Bone marrow (tissue), 2 donors: ENCODE measurements around the gene MFGE8.

Experiments
- DNase-seq, 2 donors: peaks; one replicate each; lab custom pipeline; 2025; lab: John Stamatoyannopoulos, UW

MFGE8 gene

GRCh38 chr15:88874275-88874674, 38.9 kb downstream of the MFGE8 start:
- DNase-seq: no peak

DNA sequence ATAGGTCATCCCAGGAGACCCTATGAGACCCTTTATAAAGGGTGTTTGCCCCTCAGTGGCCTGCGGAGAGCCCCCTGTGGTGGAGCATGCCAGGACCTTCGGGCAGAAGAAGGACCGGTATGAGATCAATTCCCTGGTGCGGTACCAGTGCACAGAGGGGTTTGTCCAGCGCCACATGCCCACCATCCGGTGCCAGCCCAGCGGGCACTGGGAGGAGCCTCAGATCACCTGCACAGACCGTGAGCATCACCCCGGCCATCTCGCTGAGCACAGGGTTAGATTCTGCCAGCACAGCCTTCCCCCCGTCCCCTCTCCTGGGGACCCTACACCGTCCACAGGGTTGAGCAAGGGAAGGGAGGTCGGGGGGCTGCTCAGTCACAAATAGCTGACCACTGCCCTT, 39.4 kb downstream of the MFGE8 start:
- no peak for DNase-seq

- no peak for DNase-seq
Measured at GRCh38 chr15:88872706-88873105, 40.5 kb downstream of the MFGE8 start.

GRCh38 chr15:88872106-88872505, 41.1 kb downstream of the MFGE8 start:
- no peak for DNase-seq

- no peak for DNase-seq
Measured at GRCh38 chr15:88871313-88871712, 41.9 kb downstream of the MFGE8 start.

GRCh38 chr15:88866295-88866881, 46.8 kb downstream of the MFGE8 start:
- no peak for DNase-seq

DNA sequence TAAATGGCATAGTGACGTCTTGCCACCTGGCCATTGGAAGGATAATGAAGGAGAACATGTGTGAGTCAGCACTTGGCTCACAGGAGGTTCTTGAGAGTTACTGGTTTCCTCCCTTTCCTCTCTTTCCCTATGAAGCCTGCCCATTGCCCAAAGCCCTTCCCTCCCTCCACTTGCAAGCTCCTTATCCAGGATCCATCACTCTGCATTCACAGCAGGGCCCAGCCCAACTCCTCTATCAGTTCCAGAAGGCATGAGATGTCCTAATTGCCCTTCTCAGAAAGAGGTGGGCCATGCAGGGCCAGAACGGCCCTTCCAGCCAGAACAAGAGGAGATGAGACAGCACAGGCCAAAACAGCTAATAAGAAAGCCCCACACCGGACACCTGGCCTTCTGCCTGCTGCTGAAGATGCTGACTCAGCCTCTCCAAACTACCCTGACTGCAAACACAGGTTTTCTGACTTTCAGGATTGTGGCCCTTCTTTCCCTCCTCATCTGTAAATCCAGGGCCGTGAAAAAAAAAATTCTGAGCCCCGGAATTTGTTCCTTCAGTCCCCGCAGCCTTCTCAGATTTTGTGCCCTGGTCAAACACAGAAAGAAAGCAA, 47.6 kb downstream of the MFGE8 start:
- no peak for DNase-seq

DNA sequence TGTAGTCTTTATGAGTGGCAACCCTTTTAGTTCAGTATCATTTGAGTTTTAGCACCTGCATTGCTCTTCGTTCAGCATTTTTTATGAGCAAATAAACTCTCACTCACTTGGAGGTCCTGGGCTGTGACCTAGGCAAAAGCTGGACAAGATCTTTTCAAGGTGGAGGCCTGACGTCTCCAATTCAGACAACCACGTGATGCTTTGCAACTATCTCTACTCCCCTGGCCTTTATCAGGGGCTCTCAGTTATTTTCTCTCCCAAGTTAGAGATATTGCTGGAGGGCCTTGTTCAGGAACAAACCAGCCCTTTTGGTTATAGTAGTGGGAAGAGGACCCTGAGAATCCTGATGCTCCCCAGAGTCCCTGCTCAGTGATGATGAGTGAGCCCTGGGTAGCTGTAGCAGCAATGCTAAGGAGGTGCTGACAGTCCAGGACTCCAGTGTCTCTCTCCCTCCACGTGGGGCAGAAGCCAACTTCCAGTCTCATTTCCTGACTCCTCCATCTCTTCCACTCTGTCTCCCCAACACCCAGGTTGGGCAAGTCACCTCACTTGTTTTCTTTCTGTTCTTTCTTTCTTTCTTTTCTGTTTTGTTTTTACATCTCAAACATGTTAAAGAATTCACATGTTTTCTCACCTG, 48.2 kb downstream of the MFGE8 start:
- no peak for DNase-seq

DNA sequence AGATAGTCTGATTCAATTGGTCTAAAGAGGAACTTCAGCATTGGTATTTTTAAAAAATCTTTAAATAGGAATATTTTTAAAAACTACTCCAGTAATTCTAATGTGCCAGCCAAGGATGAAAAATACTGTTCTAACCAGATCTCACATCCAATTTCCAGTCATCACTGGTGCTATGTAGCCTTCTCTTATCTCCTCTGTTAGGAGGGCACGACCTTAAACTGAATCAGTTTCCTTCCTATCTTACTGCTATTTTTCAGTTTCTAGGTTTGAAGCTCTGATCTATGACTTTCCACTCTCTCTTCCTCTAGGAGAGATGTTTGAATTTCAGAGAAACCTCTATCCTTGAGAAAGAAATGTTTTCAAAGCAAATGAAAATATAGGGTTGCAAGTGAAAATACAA, 49.8 kb downstream of the MFGE8 start:
- DNase-seq: no peak

DNA sequence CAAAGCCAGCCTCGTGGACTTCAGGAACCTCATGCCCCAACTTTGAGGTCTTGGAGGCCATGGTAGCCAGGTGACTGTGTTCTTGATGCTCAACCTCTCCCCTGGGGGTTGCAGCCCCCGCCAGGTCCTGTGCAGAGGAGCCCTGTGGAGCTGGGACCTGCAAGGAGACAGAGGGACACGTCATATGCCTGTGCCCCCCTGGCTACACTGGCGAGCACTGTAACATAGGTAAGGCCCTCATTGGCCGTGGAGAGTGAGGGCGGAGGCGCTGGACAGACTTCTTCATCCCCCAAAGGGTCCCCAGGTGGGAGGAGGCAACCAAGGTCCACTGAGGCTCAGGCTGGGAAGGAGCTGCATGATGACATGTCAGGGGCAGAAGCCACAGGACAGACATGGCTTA, 53.0 kb downstream of the MFGE8 start:
- DNase-seq: no peak

DNA sequence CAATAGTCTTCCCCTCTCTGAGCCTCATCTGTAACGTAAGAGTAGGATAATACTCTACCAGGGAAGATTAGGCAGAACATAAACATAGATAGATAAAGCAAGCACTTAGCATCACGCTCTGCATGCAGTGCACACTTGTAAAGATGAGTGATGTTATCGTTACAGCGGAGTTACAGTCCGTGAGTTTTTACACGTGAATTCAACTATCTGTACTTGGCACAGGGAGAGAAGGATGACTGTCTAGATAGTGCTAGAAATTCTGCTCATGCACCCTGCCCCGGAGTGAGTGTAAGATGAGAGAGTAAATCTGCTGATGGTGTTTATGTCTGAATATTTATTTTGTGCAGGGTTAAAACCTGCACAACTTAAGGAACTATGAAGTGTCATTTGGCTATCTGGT, 53.6 kb downstream of the MFGE8 start:
- DNase-seq: no peak

DNA sequence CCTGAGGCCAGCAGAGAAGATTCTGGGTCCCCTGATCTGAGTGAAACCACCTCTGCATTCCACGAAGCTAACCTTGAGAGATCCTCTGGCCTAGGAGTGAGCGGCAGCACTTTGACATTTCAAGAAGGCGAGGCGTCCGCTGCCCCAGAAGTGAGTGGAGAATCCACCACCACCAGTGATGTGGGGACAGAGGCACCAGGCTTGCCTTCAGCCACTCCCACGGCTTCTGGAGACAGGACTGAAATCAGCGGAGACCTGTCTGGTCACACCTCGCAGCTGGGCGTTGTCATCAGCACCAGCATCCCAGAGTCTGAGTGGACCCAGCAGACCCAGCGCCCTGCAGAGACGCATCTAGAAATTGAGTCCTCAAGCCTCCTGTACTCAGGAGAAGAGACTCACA, 54.2 kb downstream of the MFGE8 start:
- DNase-seq: no peak

- DNase-seq: no peak
Measured at GRCh38 chr15:88852476-88852875, 60.7 kb downstream of the MFGE8 start.

DNA sequence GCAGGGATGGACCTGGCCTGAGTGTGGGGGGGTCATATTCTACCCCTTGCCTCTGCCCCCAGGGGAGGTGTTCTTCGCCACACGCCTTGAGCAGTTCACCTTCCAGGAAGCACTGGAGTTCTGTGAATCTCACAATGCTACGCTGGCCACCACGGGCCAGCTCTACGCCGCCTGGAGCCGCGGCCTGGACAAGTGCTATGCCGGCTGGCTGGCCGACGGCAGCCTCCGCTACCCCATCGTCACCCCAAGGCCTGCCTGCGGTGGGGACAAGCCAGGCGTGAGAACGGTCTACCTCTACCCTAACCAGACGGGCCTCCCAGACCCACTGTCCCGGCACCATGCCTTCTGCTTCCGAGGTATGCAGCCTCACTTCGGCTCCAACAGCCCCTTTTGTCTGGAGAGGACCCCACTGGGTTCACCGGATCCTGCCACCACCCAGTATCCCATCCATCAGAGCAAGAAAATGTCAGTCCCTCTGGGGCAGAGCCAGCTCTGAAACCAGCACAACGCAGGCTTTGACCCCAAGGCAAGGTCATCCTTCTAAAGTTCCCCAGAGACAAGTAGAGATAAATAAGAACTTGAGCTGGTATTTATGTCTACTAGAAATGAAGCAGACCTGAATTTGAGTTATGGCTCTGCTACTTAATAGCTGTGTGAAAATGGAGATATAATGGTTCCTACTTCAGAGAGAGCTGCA, 63.7 kb downstream of the MFGE8 start:
- DNase-seq: no peak
